Osteoblast (primary cell): ENCODE measurements around the gene KLF4. TPM values are rescaled to one million over a fixed set of nuclear protein-coding genes. Genes with fewer than 3 reads are reported as not detected.

Experiments
- DNase-seq: peaks from one replicate; pipeline ENCODE4 v3.0.0; 2011; ENCODE audit warnings: low spot score, mixed read lengths; ENCODE audit not compliant: insufficient read length; ENCODE audit errors: missing footprints
- H2AFZ ChIP-seq: 2 replicates; pipeline ENCODE4 v1.6.0; 2011; ENCODE audit warnings: mild to moderate bottlenecking, low read length
- H3K27ac ChIP-seq: 2 replicates; pipeline ENCODE4 v1.5.1; 2011; ENCODE audit warnings: mild to moderate bottlenecking, low read depth, low read length, moderate library complexity
- H3K27me3 ChIP-seq: 2 replicates; pipeline ENCODE4 v1.6.0; 2012; ENCODE audit warnings: mild to moderate bottlenecking, control low read depth, inconsistent platforms, low read length, moderate library complexity; ENCODE audit not compliant: insufficient read depth
- H3K36me3 ChIP-seq: 2 replicates; pipeline ENCODE4 v1.5.1; 2011; ENCODE audit warnings: mild to moderate bottlenecking, low read length, control low read depth, moderate library complexity; ENCODE audit not compliant: insufficient read depth
- H3K4me1 ChIP-seq: 2 replicates; pipeline ENCODE4 v1.5.1; 2011; ENCODE audit warnings: mild to moderate bottlenecking, low read length, control low read depth, moderate library complexity; ENCODE audit not compliant: insufficient read depth
- H3K4me2 ChIP-seq: 2 replicates; pipeline ENCODE4 v1.6.0; 2011; ENCODE audit warnings: mild to moderate bottlenecking, low read length; ENCODE audit not compliant: insufficient read depth
- H3K4me3 ChIP-seq: fragments of 200-600 bp; sonication (generic); 3 replicates; pipeline ENCODE4 v1.5.1; 2012; ENCODE audit warnings: mild to moderate bottlenecking, low read length, inconsistent platforms; ENCODE audit not compliant: insufficient read depth
- H3K79me2 ChIP-seq: 2 replicates; pipeline ENCODE4 v1.6.0; 2012; ENCODE audit warnings: mild to moderate bottlenecking, low read length, control low read depth, inconsistent platforms; ENCODE audit not compliant: insufficient read depth
- H3K9me3 ChIP-seq: 2 replicates; pipeline ENCODE4 v1.5.1; 2011; ENCODE audit warnings: low read depth, low read length, control low read depth
- H4K20me1 ChIP-seq: 2 replicates; pipeline ENCODE4 v1.6.0; 2012; ENCODE audit warnings: mild to moderate bottlenecking, low read length, control low read depth; ENCODE audit not compliant: insufficient read depth
- small RNA-seq: library from RNA; depleted of rRNA; stranded (forward); fragments of <200 nt; gene quantifications from one replicate; pipeline ENCODE3, GENCODE V24; 2012
- total RNA-seq: library from RNA; depleted of rRNA; stranded (reverse); fragments of >200 nt; gene quantifications from 2 replicates; pipeline ENCODE4 v1.2.3, GENCODE V29; 2012
- TF ChIP-seq, protein P1 (sequence below): IDR thresholded peaks from 2 replicates; pipeline ENCODE4 v1.5.1; 2011; ENCODE audit warnings: mild to moderate bottlenecking, low read depth, low read length, moderate library complexity; ENCODE audit errors: extremely low read depth

Gene KLF4
- total RNA-seq, 1 donor, result 34.7 TPM

- no peaks in the 10 kb centered on the region for H3K4me1 ChIP-seq
- no peak for DNase-seq
- H3K27ac ChIP-seq, result no peak overlapping the region
- H3K79me2 ChIP-seq, result no peaks in the 10 kb centered on the region
- no peak overlapping the region for H2AFZ ChIP-seq
- no peak overlapping the region for H3K4me3 ChIP-seq
- H3K4me2 ChIP-seq, result no peak overlapping the region
- H3K27me3 ChIP-seq, result no peaks in the 10 kb centered on the region
- no peaks in the 10 kb centered on the region for H4K20me1 ChIP-seq
- no peaks in the 10 kb centered on the region for H3K9me3 ChIP-seq
- H3K36me3 ChIP-seq, result no peaks in the 10 kb centered on the region
- TF ChIP-seq, protein P1, sequence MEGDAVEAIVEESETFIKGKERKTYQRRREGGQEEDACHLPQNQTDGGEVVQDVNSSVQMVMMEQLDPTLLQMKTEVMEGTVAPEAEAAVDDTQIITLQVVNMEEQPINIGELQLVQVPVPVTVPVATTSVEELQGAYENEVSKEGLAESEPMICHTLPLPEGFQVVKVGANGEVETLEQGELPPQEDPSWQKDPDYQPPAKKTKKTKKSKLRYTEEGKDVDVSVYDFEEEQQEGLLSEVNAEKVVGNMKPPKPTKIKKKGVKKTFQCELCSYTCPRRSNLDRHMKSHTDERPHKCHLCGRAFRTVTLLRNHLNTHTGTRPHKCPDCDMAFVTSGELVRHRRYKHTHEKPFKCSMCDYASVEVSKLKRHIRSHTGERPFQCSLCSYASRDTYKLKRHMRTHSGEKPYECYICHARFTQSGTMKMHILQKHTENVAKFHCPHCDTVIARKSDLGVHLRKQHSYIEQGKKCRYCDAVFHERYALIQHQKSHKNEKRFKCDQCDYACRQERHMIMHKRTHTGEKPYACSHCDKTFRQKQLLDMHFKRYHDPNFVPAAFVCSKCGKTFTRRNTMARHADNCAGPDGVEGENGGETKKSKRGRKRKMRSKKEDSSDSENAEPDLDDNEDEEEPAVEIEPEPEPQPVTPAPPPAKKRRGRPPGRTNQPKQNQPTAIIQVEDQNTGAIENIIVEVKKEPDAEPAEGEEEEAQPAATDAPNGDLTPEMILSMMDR, result no peak
Measured at GRCh38 chr9:107438211-107439031, 51.1 kb downstream of the KLF4 start.

GRCh38 chr9:107437716-107438115 lies 51.9 kb downstream of the KLF4 start:
- no peak overlapping the region for H3K4me2 ChIP-seq

DNA sequence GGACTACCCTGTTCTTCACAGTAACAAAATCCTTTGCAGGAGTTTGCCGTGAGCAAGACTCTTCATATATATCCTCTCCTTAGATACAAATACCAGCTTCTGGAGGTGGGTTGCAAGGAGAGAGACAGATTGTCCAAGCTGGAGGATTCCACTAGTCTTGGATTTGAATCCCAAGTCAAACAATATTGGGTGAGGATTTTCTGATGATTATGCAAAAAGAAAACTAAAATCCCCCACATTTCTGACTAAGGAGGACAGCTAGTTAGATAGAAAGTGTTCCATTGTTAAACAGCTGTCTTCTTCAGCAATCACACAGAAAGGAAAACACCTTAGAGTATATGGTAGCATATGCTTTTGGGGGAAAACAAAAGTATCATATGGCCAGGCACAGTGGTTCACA lies 54.2 kb downstream of the KLF4 start:
- DNase-seq, result no peak
- H3K27me3 ChIP-seq, result no peaks in the 10 kb centered on the region
- no peak overlapping the region for H3K27ac ChIP-seq
- no peaks in the 10 kb centered on the region for H3K36me3 ChIP-seq
- TF ChIP-seq, protein P1, result no peak
- no peaks in the 10 kb centered on the region for H3K4me1 ChIP-seq
- H3K9me3 ChIP-seq, result no peaks in the 10 kb centered on the region
- H3K79me2 ChIP-seq, result no peaks in the 10 kb centered on the region
- no peaks in the 10 kb centered on the region for H4K20me1 ChIP-seq
- no peak overlapping the region for H3K4me3 ChIP-seq
- no peak overlapping the region for H3K4me2 ChIP-seq
- no peak overlapping the region for H2AFZ ChIP-seq

More at GRCh38 chr9:107437716-107438115, 51.9 kb downstream of the KLF4 start:
- Histone ChIP-seq H3K4me1 (no peaks in the 10 kb centered on the region), H3K79me2 (no peaks in the 10 kb centered on the region), H3K9me3 (no peaks in the 10 kb centered on the region), H3K27me3 (no peaks in the 10 kb centered on the region), H4K20me1 (no peaks in the 10 kb centered on the region), H3K4me3 (no peak overlapping the region), H3K36me3 (no peaks in the 10 kb centered on the region), H2AFZ (no peak overlapping the region), H3K27ac (no peak overlapping the region)
- DNase-seq, result no peak
- TF ChIP-seq, protein P1, result no peak

Small RNA genes lying within 50 kb of the gene (small RNA-seq; reads per million reads assigned to genes)
- not detected for gene HMGN2P32
- gene RNU6-492P, result not detected

Other genes starting within 250 kb of the KLF4 start
- 148 and 157 TPM in 2 replicates for gene RAD23B, start 206.5 kb downstream of the KLF4 start, total RNA-seq